Measurements from ENCODE around the gene HOXB7. TPM values are rescaled to one million over a fixed set of nuclear protein-coding genes. Genes with fewer than 3 reads are reported as not detected.

HOXB7 gene
- total and polyA plus RNA-seq, 9 donors = 0.23 to 6.9 (median 1.3) TPM

- H3K27me3 ChIP-seq = no peaks in the 10 kb centered on the region
- H3K27ac ChIP-seq = no peak overlapping the region
- no peaks in the 10 kb centered on the region for H3K4me1 ChIP-seq (ENCODE audit: insufficient read depth)
- H3K4me3 ChIP-seq = no peak overlapping the region
- TF ChIP-seq, protein P1, sequence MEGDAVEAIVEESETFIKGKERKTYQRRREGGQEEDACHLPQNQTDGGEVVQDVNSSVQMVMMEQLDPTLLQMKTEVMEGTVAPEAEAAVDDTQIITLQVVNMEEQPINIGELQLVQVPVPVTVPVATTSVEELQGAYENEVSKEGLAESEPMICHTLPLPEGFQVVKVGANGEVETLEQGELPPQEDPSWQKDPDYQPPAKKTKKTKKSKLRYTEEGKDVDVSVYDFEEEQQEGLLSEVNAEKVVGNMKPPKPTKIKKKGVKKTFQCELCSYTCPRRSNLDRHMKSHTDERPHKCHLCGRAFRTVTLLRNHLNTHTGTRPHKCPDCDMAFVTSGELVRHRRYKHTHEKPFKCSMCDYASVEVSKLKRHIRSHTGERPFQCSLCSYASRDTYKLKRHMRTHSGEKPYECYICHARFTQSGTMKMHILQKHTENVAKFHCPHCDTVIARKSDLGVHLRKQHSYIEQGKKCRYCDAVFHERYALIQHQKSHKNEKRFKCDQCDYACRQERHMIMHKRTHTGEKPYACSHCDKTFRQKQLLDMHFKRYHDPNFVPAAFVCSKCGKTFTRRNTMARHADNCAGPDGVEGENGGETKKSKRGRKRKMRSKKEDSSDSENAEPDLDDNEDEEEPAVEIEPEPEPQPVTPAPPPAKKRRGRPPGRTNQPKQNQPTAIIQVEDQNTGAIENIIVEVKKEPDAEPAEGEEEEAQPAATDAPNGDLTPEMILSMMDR (IDR thresholded peaks at IDR 0.05) = no peak
- intact Hi-C loops (cut with DNase I) = no loop called here
- 48 to 83% (median 56%) methylated on average over 6 of the region's 6 CpGs for WGBS, 3 donors
- H3K36me3 ChIP-seq = no peaks in the 10 kb centered on the region
- no peak for DNase-seq
- H3K9me3 ChIP-seq = no peaks in the 10 kb centered on the region
These were observed 43.6 kb downstream of the HOXB7 start for GRCh38 chr17:48567209-48567608.

DNA sequence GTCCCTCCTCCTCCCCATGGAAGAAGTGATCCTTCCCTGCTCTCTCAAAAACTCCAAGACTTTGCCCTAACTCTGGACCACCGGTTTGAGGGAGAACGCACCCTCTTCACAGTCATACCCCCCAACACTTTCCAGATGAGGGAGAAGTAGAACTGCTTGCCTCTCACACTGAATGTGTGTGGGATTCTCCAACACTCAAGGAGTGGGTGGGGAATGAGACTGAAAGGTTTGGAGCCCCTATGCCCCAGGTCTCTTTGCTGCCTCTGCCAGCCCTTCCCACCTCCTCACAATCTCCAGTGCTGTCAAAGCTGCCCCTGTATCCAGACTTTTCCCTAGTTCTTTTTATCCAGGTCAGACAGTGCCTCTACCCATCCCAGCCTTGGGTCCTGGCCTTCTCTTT is 44.1 kb downstream of the HOXB7 start:
- Histone ChIP-seq H3K4me1 (ENCODE audit: insufficient read depth) (no peaks in the 10 kb centered on the region), H3K36me3 (no peaks in the 10 kb centered on the region), H3K27me3 (no peaks in the 10 kb centered on the region), H3K27ac (no peak overlapping the region), H3K4me3 (no peak overlapping the region), H3K9me3 (no peaks in the 10 kb centered on the region)
- WGBS, 3 donors = 46 to 60% (median 50%) methylated on average over 2 of the region's 2 CpGs
- no peak for DNase-seq
- intact Hi-C loops (cut with DNase I) = no loop called here
- TF ChIP-seq POLR2A (IDR thresholded peaks at IDR 0.05) (no peak), EP300 (IDR thresholded peaks at IDR 0.05) (no peak)
- TF ChIP-seq, protein P1 (IDR thresholded peaks at IDR 0.05) = no peak

- H3K36me3 ChIP-seq = no peaks in the 10 kb centered on the region
- no peaks in the 10 kb centered on the region for H3K27me3 ChIP-seq
- no peaks in the 10 kb centered on the region for H3K4me1 ChIP-seq (ENCODE audit: insufficient read depth)
- no peak overlapping the region for H3K27ac ChIP-seq
- intact Hi-C loops (cut with DNase I) = no loop called here
- no peak overlapping the region for H3K4me3 ChIP-seq
- WGBS, 3 donors = 47 to 79% (median 60%) methylated on average over 4 of the region's 4 CpGs
- no peaks in the 10 kb centered on the region for H3K9me3 ChIP-seq
- TF ChIP-seq POLR2A (IDR thresholded peaks at IDR 0.05) = no peak
- no peak for DNase-seq
These were observed 44.7 kb downstream of the HOXB7 start for GRCh38 chr17:48565925-48566710.

DNA sequence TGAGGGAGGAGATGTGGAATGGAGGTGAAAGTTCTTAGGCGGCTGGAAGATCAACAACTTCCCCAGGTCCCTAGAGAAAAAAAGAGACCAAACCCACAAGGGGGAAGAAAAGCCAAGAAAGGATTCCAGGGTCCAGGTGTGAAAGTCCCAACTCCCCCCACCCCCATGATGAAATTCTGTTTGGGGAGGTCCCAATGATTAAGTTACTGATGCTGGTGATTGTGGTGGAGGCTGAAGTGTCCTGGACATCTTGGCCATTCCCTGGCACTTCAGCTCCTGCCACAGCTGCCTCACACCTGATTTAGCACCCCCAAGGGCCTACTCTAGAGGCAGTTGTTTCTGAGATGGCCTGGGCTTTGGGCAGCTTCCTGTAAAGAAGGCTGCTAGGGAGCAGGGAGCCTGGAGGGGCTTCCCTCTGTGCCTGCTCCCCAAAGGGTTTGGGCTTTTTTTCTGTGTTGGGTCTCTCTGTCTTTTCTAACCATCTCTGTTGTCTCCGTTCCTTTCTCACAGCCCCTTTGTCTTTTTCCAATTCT is 45.7 kb downstream of the HOXB7 start:
- no peak for DNase-seq
- WGBS, 3 donors = 40 to 58% (median 57%) methylated on average over 2 of the region's 2 CpGs
- TF ChIP-seq POLR2A (IDR thresholded peaks at IDR 0.05) = no peak
- no peak overlapping the region for H3K4me3 ChIP-seq
- H3K36me3 ChIP-seq = no peaks in the 10 kb centered on the region
- no peaks in the 10 kb centered on the region for H3K9me3 ChIP-seq
- no peaks in the 10 kb centered on the region for H3K27me3 ChIP-seq
- no peaks in the 10 kb centered on the region for H3K4me1 ChIP-seq (ENCODE audit: insufficient read depth)
- no peak overlapping the region for H3K27ac ChIP-seq
- intact Hi-C loops (cut with DNase I) = no loop called here

DNA sequence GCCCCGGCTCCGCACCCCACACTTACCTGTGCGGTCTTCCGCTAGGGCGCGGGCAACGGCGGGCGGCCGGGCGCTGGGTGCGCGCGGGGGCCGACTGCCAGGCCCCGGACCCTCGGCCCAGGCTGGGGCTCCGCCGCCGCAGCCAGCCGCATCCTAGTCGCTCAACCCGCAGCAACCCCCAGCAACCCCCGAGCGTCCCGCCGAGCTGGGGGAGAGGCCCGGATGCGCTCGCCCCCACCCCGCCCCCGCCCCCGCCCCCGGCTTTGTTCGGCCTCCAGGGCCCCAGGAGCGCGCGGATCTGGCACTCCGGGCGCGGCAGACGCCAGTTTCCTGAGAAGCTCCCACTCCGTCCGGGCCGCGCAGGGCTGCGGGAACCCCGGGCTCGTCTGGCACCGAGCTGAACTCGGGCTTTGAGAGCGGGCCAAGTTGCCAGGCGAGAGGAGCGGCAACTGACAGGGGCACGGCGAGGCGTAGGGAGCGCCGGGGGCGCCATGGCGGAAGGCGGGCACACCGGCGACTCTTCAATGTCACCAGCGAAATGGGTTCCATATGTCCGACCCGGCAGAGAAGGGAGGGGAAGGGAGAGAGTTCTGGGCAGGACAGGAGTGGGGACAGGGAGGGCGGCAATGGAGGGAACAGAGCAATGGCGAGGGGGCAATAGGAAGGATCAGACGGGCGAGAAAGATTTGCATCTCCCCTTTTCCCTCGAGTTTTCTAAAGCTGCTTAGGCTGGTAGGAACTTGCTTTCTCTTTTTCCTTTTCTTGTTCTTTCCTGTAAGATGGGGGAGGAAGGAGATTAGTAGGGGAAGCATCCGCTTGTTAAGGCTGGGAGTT is 46.4 kb downstream of the HOXB7 start:
- intact Hi-C loops (cut with DNase I) = no loop called here
- 4 to 8% (median 5%) methylated on average over 23 to 73 of the region's 73 CpGs for WGBS, 3 donors
- TF ChIP-seq POLR2A (IDR thresholded peaks at IDR 0.05) (no peak), EP300 (IDR thresholded peaks at IDR 0.05) (no peak)
- TF ChIP-seq, protein P1 (IDR thresholded peaks at IDR 0.05) = no peak
- no peaks in the 10 kb centered on the region for H3K4me1 ChIP-seq (ENCODE audit: insufficient read depth)
- peak overlapping the region; percentile 32 for H3K4me3 ChIP-seq
- no peaks in the 10 kb centered on the region for H3K27me3 ChIP-seq
- H3K27ac ChIP-seq = no peak overlapping the region
- no peaks in the 10 kb centered on the region for H3K9me3 ChIP-seq
- no peak for DNase-seq
- H3K36me3 ChIP-seq = no peaks in the 10 kb centered on the region
